WERI-Rb-1 (cell line): Measurements from ENCODE around the gene KSR1.

Experiments used
- DNase-seq: peaks from one replicate; pipeline ENCODE4 v3.0.0-alpha.2; 2020
- H3K27ac ChIP-seq: fragments of 250-450 bp; sonication (Bioruptor Pico); 2 replicates; pipeline ENCODE4 v1.5.1; 2020; ENCODE audit warnings: mild to moderate bottlenecking, moderate library complexity
- H3K27me3 ChIP-seq: fragments of 250-450 bp; sonication (Bioruptor Pico); 2 replicates; pipeline ENCODE4 v1.5.1; 2021; ENCODE audit warnings: mild to moderate bottlenecking, low read depth, moderate library complexity; ENCODE audit not compliant: insufficient read depth, severe bottlenecking
- H3K36me3 ChIP-seq: fragments of 250-450 bp; sonication (Bioruptor Pico); 2 replicates; pipeline ENCODE4 v1.5.1; 2020; ENCODE audit warnings: mild to moderate bottlenecking, moderate library complexity
- H3K4me3 ChIP-seq: 2 replicates; pipeline ENCODE4 v1.5.1; 2011; ENCODE audit warnings: low read depth, mild to moderate bottlenecking, control low read depth, low read length
- H3K9me3 ChIP-seq: fragments of 250-450 bp; sonication (Bioruptor Pico); 2 replicates; pipeline ENCODE4 v1.5.1; 2021; ENCODE audit warnings: mild to moderate bottlenecking, moderate library complexity; ENCODE audit not compliant: severe bottlenecking
- TF ChIP-seq, protein P1 (sequence below): IDR thresholded peaks from 2 replicates; pipeline ENCODE4 v1.5.1; 2011; ENCODE audit warnings: low read depth, mild to moderate bottlenecking, control low read depth, inconsistent platforms, low read length

Gene KSR1

GRCh38 chr17:27457731-27458523 is 1.7 kb downstream of the KSR1 start:
- H3K27ac ChIP-seq = peak overlapping the region; percentile 77
- H3K27me3 ChIP-seq = no peaks in the 10 kb centered on the region
- H3K4me3 ChIP-seq = peak overlapping the region; percentile 85
- TF ChIP-seq, protein P1, sequence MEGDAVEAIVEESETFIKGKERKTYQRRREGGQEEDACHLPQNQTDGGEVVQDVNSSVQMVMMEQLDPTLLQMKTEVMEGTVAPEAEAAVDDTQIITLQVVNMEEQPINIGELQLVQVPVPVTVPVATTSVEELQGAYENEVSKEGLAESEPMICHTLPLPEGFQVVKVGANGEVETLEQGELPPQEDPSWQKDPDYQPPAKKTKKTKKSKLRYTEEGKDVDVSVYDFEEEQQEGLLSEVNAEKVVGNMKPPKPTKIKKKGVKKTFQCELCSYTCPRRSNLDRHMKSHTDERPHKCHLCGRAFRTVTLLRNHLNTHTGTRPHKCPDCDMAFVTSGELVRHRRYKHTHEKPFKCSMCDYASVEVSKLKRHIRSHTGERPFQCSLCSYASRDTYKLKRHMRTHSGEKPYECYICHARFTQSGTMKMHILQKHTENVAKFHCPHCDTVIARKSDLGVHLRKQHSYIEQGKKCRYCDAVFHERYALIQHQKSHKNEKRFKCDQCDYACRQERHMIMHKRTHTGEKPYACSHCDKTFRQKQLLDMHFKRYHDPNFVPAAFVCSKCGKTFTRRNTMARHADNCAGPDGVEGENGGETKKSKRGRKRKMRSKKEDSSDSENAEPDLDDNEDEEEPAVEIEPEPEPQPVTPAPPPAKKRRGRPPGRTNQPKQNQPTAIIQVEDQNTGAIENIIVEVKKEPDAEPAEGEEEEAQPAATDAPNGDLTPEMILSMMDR = no peak
- no peaks in the 10 kb centered on the region for H3K9me3 ChIP-seq
- DNase-seq = peak; percentile 17
- peaks cover 9% of the 10 kb centered on the region; the same call in 1 of the 2 replicates for H3K36me3 ChIP-seq

DNA sequence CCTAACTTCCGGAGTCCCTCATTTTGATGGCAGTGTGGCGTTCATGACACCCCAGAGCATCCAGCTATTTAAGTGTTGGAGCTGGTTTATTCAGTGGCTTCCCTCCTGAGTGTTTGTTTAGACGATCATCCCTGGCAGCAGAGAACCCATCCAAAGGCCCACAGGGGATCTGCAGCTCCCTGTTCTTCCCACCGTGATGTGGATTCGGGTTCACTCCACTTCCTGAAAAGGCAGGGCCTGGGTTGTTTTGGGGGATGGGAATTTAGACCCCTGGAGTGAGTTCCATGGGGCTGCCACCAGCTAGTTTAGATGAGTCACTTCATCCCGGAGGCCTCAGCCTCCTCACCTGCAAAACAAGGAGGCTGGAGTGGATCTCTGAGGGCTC is 2.3 kb downstream of the KSR1 start:
- no peaks in the 10 kb centered on the region for H3K9me3 ChIP-seq
- H3K27me3 ChIP-seq = no peaks in the 10 kb centered on the region
- H3K4me3 ChIP-seq = peak overlapping the region; percentile 85
- H3K27ac ChIP-seq = peak overlapping the region; percentile 77
- peaks cover 9% of the 10 kb centered on the region; the same call in 1 of the 2 replicates for H3K36me3 ChIP-seq
- no peak for DNase-seq
- TF ChIP-seq, protein P1 = no peak

- TF ChIP-seq, protein P1 = no peak
- Histone ChIP-seq H3K4me3 (no peak overlapping the region), H3K27ac (no peak overlapping the region), H3K27me3 (no peaks in the 10 kb centered on the region), H3K9me3 (no peaks in the 10 kb centered on the region), H3K36me3 (peaks cover 9% of the 10 kb centered on the region; the same call in 1 of the 2 replicates)
- DNase-seq = no peak
Observed at GRCh38 chr17:27459433-27459832, 3.2 kb downstream of the KSR1 start.

DNA sequence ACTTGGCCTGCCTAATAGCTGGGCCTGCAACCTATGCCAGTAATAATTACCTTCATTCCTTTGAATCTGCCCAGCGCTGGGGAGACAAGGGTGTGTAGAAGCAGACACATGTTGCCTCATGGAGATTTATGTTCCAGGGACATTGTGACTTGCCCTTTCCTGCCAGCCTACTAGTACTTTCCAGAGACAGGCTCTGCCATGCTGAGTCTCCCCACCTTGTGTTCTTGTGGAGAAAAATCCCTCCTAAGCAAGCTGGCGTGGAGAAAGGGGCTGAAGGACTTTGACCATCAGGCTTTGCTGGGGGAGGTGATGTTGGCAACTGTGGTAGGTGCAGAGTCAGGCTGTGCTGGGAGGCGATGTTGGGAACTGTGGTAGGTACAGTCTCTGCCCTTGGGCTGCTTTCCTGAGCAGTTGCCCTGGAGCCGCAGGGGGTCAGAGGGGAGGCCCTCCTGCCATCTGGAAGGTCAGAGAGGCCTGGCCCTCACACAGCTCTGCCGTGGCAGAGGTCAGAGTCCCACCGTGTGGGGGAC is 4.0 kb downstream of the KSR1 start:
- Histone ChIP-seq H3K36me3 (peaks cover 9% of the 10 kb centered on the region; the same call in 1 of the 2 replicates), H3K9me3 (no peaks in the 10 kb centered on the region), H3K27me3 (no peaks in the 10 kb centered on the region), H3K4me3 (no peak overlapping the region), H3K27ac (no peak overlapping the region)
- TF ChIP-seq, protein P1 = no peak
- DNase-seq = no peak

DNA sequence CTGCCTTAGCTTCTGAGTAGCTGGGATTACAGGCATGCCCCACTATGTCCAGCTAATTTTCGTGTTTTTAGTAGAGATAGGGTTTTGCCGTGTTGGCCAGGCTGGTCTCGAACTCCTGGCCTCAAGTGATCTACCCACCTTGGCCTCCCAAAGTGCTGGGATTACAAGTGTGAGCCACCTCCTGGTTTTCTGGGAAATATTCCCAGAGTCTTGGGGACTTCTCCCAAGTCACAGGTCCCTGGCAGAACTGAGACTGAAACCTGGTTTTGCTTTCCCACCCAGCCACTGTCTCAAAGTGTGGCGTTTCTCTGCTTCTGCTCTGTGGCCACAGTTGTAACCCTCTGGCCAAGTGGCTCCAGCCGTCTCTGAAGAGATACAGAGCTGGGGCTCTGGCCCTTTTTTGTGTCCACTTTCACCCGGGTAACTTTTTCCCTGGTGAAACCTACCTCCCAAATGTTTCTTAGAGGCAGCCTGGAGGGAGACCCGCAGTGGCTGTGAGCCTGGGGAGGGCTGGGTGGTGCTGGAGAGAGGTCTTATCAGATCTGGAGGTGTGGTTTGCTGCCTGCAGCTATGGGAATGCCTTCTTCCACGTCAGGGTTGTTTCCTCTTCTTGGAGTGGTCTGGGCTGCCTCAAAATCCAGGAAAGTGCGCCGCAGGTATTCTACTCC is 5.1 kb downstream of the KSR1 start:
- Histone ChIP-seq H3K27ac (no peak overlapping the region), H3K36me3 (peaks cover 9% of the 10 kb centered on the region; the same call in 1 of the 2 replicates), H3K4me3 (no peak overlapping the region), H3K9me3 (no peaks in the 10 kb centered on the region), H3K27me3 (no peaks in the 10 kb centered on the region)
- no peak for DNase-seq
- TF ChIP-seq, protein P1 = no peak
